Endometrial microvascular endothelial cells (primary cell): ENCODE data around the gene MPL. TPM values are rescaled to one million over a fixed set of nuclear protein-coding genes. Genes with fewer than 3 reads are reported as not detected.
"Not testable (repeated sequence)": the region's sequence is repeated elsewhere in the genome, so short reads cannot be mapped to it uniquely, and the experiment has no call there.

Experiments
- in situ Hi-C: cut with HindIII; loops from 2 replicates; pipeline ENCODE4 v1.10.0; 2017; ENCODE audit warnings: low sequenced_read_pairs, low pct_unique_long_range_greater_than_20kb; ENCODE audit errors: inconsistent ontology term
- total RNA-seq: library from RNA; depleted of rRNA; stranded (reverse); fragments of >200 nt; gene quantifications from one replicate; pipeline ENCODE4 v1.2.3, GENCODE V29; 2015; ENCODE audit errors: inconsistent ontology term

Gene MPL
- total RNA-seq, 1 donor from 2014 or later = not detected

DNA sequence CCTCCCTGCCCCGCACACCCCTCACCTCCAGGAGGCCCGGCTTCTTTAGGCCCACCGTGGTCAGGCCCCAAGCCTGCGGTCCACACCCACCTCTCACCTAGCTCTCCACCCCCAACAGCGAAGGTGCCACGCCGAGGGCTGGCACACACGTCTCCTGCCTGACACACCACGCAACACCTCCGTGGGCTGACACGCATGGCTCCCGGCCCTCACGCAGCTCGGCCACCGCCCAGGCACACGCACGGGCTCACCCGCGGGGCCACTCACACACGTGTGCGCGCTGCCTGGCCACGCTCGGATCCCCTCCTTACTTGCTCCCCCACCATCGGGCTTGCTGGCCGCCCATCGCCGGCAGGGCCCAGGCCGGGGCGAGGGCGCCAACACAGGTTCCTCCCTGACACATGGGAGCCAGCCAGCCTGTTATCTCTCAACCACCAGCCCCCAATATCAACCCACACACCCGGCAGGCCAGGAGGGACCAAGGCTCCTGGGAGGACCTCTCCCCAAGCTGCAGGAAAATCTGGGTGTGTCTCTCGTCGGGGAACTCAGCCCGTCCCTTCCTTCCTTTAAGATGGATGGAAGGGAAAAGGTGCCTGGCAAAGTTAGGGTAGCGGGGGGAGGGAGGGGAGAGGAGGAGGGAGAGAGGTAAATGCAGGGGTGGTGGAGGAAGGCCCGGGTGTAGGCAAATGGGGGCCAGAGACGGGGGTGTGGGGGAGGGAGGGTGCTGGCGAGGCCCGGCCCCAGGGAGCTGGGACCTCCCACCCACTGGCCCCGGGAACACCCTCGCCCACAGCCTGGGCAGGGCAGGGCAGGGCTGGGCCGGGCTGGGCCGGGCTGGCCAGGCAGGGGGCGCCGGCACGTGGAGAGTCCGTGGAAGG lies 29.6 kb downstream of the MPL start:
- in situ Hi-C loops = no loop called here

DNA sequence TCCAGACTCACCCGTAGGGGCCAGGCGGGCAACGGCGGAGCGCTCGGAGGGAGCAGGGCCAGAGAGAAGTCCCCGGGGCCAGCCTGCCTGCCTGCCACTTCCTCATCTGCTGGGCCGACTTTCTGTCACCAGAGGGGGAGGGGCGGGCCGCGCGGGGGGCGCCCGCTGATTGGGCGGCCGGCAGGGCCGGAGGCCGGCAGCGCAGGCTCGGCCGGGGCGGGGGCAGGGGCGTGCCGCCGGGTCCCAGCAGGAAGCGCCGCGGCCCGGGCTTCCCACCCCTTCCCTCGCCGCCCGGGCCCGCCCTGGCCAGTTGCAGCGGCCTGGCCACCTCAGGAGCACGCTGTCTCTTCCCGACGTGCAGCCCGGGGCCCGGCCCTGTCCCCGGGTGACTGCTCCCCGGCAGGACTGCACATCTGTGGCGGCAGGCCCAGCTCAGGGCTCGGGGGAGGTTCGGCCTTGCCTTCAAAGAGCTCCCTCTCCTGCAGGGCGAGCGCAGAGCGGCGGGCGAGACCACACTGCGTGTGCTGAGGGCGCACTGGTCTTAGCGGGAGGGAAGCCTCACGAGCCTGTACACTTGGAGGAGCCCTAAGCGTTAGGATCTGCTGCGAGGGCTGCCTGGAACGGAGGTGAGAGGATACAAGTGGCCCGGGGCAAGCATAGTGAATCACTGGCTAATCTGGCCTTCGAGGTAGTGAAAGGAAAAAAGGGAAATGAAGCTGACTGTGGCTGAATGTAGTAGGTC lies 30.5 kb downstream of the MPL start, which contains the start of gene ELOVL1:
Gene ELOVL1 (minus strand): TSS at position 108 of the 742 bp plus-strand sequence. CDS start 2,402 bp downstream, outside the sequence.
- in situ Hi-C loops = no loop called here

DNA sequence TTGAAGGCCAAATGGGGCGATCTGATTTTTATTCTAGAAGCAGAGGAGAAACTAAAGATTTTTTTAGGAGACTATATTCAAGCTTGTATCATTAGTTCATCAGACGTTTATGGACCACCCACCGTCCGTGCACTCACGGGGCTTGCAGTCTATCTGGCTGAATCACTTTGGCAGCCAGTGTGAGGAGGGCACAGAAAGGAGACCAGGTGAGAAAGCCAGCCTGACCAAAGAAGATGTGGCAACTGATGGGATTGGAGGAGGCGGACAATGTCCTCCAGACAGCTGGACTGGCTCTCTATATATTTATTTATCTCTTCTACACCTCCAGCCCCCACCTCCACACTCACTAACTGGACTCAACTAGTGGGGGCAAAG lies 31.0 kb downstream of the MPL start:
- in situ Hi-C loops = no loop called here

DNA sequence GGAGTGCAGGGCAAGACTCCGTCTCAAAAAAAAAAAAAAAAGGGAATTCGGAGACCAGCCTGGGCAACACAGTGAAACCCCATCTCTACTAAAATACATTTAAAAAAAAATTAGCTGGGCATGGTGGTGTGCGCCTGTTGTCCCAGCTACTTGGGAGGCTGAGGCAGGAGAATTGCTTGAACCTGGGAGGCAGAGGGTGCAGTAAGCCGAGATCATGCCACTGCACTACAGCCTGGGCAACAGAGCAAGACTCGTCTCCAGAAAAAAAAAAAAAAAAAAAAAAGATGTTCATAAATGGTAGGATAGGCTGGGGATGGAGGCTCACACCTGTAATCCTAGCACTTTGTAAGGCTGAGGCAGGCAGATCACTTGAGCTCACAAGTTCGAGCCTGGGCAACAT lies 32.2 kb downstream of the MPL start:
- in situ Hi-C loops = not testable (repeated sequence)

DNA sequence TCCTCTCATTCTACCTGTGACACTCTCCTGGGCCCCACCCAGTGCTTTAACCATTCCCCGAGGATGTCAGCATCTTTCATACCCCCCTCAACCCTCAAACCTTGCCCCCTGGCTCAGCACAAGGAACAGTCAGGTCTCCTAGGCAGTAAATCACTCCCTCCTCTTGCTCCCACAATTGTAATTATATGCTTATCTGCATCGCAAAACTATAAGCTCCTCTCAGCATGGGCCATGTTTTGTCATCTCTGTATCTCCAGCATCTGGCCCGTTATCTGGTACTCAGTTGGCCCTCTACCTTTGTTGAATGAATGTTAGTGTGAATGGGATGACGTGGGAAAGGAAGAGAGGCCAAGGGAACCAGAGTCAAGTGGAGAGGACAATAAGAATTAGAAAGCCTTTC lies 32.9 kb downstream of the MPL start:
- in situ Hi-C loops = no loop called here

DNA sequence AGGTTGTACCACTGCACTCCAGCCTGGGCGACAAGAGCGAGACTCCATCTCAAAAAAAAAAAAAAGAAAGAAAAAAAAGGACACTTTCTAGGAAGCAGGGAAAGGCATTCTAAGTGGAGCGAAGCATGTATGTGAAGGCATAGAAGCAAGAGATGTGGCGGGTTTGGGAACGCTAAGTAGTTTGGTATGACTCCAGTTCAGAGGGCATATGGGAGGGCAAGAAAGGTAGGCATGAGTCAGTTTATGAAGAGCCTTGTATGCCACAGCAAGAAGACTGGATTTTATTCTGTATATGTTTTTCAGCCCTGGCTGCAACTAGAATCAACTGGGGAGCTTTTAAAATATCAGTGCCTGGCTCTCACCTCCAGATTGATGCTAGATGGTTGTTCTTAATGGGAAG lies 34.6 kb downstream of the MPL start:
- in situ Hi-C loops = no loop called here

DNA sequence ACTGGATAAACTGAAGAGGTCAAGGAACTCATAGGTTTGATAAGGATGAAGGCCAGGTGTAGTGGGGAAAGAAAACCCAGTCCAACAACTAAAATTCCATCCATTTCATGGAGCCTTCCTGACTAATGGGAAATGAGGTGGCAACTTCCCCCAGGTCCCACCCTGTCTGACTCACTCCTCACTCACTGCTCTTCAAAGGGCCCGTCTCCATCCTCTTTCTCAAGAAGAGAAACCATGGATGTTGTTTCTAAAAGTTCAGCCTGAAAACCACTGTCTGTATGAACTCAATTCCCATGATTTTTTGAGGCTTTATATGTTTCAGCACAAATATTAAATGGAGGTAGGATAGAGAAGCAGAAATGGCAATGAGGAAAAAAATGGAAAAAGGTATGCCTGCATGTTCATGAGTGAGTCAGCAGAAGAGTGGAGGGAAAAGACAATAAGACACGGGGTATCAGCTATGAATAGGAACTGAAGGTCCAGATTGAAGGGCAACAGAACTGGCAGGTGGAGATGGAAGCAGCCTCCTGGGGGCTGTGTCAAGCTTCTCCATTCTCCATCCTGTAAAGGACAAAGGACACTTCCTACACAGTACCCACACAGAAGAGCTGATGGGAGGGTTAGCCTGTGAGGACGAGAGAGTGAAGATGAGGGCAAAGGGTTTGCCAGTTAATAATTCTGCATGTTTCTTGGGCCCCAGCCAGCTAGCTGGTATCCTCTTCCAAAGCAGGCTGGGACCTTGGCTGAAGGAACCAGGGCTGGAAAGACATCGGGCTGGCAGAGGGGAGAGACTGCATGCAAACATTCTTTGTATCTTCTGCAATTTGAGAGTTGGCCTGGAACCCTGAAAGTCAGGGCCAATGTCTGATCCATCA lies 35.7 kb downstream of the MPL start:
- in situ Hi-C loops = no loop called here

DNA sequence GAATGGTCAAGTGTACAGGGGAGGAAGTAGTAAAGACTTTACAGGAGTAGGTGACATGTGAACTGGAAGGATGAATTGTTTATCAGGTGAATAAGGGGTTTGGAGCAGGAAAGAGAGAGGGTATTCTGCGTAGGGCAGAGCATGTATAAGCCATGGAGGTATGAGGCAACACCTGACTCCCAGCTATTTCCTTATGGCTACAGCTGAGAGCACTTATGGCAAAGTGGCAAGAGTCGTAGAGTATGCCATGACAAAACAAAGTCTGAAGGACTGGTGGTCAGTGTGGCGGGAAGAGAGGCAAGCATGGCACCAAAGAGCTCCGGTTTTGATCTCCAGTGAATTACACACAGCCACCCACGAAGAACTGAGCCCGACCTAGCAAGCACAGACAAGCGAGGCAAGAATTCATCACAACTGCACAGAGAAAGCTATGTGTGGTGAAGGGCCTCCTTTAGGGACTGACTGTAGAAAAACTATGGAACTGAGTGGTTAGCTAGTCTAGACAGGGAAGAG lies 39.2 kb downstream of the MPL start:
- in situ Hi-C loops = no loop called here

DNA sequence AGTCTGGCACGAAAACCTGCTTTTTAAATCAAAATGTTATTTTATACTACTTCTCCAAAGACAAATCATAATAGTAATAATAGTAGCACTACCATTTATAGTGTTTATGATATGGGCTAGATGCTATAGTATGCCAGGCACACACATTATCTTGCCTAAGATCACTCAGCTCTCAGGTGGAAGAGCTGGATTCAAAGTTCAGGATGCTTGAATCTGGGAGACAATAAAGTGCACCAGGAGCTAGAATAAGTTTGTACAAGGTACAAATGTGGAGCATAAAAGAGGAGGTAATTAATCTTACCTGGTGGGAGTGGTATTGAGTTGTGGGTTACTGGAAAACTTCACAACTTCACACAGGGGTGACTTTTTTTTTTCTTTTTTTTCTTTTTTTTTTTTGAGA lies 40.2 kb downstream of the MPL start:
- in situ Hi-C loops = no loop called here

DNA sequence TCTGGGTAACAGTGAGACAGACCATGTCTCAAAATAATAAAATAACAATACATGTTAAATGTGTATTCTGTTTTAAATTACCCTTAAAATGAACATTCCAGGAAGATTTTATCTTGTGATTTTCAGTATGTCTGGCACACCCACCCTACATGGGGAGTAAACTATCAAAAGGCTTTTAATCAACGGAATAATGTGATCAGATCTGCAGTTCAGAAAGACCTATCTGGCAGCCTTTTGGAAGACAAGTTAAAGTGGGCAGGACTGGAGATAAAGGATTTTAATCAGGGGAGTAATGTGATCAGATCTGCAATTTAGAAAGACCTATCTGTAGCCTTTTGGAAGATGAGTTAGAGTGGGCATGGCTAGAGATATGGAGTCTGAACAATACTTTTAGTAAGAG lies 41.9 kb downstream of the MPL start:
- in situ Hi-C loops = no loop called here

DNA sequence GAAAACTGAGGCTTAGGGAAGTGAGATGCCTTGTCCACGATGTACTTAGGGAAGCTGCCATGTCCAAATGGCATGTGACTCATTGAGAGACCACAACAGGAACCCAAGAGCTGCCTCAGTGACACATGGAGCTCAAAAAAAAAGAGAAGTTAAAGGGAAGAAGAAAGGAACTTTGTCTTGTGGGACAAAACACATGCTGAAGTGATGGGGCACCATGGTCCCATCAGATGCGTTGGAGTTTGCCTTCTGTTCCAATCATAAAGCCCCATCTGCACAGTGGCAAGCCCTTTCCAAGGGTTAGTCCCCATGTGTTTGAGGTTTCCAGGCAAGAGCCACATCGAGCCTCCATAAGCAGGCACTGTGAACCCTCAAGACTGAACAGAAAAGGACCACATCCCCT lies 44.0 kb downstream of the MPL start:
- in situ Hi-C loops = no loop called here

DNA sequence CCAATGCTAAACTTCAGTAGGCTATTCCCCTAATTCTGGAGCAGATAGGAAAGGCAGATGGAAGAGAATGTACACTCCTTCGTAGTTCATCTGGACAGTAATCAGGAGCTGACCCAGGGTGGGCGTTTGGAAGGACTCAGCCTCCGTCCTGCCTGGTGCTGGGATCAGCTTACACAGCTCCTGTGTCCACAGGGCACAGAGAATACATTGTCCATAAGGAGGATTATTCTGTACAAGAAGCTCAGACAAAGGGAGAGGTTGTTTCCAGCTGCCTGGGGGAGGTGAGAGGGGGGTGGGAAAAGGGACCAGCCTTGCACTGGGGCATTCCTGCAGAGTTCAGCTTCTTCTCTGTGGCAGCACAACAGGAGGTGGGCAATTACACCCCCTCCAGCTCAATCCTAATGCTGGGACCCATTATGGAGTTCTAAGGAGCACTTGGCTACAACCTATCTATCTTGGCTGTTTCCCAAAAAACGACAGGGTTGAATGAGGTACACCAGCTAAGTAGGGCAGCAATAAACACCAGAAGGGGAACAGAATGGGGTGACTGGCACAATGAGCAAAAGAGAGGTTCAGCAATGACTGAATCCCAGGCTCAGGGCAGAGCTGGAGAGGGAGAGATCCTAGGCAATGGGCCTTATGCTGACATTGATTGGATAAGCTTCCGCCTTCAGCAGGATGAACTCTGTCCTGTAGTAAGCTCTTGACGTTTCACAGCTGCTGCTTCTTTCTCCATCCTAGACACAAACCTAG lies 44.6 kb downstream of the MPL start:
- in situ Hi-C loops = no loop called here

DNA sequence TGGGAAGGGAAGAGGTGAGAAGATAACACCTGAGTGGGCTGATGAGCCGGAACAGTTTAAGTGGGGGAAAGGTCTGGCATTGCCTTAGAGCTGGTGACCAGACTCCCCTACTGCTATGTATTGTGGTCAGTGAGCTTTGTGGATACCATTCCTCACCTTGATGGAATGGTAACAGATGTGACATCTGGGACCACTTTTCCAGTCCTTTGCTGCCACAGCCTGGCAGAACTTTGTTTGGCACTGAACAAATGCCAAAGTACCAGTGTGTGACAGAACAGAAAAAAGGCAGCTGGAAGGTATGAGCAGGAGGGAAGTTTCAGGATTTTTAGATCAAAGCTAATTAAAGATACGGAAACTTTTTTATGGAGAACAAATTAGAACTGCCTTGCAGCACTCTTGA lies 45.8 kb downstream of the MPL start:
- in situ Hi-C loops = no loop called here

DNA sequence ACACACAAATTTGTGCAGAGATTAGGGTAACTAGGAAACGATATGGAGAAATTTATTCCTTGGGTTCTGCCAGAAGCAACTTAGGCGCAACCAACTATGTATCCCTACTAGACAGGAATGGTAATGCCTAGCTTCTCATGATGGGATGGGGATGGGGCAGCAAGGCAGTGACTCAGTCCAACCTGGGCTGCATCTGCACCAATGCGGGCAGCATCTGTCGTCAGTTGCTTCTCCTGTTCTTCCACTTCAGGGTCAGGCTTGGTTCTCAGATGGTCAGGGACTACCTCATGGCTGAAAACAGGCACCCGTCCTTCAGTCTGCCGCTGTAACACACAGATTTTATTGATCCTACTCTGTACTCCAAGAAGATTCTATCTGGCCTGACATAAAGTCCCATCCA lies 49.1 kb downstream of the MPL start:
- in situ Hi-C loops = no loop called here

DNA sequence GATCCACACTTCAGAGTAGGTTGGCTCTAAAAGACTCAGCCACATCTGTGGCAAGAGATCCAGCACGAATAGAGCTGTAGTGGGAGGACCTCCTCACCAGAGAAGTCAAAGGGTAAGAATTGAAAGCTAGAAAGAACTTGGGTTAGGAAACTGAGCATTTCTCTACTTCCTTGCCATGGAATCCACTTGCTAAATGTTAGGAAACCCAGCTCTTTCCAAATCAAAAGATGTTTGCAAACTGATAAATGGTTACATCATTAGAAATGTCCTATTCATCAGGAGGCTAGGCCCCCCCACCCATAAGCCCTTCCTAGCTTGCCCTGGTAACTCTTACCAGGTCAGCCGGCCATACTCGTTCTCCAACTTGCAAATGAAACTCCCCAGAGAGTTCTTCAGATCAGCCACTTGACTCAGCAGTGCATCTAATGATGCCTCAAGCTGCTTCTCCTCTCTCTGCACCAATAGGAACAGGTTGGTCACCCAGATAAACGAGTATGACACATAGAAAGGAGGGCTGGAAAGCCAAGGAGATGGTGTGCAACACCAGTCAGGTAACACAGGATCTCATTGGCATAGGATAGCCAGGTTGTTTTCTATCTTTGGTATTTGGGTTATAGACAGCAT lies 50.5 kb downstream of the MPL start:
- in situ Hi-C loops = no loop called here

DNA sequence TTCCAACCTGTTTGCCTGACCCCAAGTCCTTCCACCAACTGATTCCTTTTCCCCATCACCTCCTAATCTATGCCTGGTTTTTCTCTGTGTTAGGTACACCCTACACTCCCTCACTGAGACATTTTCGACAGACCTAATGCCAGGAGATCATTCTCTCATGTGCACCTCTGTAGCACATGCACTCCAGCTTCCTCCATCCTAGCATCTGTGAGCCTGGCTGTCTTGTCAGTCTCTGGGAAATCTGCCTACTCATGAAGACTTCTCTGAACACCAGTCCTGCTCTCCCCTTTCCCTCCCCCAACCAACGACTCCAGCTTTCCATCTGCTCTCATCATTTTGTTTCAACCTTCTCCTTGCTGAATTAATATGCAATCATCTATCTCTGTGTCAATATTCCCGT lies 51.0 kb downstream of the MPL start:
- in situ Hi-C loops = no loop called here

DNA sequence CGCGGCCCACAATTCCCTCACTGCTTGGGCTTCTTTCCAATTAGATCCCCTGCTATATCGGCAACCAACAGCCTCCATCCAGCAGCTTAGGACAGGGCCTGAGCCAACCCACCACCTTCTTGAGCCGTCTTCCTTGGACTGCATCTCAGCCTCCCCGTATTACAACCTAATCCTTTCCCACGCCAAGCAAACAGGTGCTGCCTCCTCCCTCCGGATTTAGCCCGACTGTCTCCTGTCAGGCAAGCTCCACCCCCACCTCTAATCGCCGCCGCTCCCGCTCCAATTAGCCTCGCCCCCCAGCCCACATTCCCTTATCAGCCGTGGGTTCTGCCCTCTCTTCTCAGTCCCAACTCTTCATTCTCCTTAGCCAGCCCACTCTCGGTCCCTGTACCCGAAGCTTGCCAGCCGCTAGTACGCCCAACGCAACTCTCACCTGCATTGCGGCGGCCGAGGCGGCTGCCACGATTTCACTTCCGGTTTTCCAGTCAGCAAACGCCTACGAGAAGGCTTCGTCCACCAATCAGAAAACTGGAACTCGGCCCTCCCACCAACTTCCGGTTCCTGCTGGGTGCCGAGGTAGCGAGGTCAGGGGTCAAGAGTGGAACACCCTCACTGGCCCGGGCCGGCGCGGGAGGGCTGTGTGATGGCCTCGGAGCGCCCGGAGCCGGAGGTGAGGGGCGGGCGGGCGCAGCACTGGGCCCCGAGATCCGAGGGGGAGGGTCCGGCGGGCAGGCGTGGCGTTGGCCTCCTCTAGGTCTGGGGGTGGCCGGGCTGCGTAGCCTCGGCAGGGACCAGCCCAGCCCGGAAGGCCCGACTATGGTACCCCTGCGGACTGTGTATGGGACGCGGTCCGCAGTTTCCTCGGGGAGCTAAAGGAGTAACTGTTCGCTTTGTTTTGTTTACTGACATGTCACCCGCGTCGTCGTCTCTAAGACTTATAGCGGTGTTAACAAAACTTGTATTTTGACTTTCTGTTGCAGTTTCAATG lies 52.0 kb downstream of the MPL start, which contains the start of the genes MED8 and SZT2:
Gene MED8 (minus strand): TSS at position 475 of the 988 bp plus-strand sequence. CDS start 36 bp downstream, at position 439.
Gene SZT2 (plus strand): TSS at position 574 of the 988 bp plus-strand sequence. CDS start 70 bp downstream, at position 644.
- in situ Hi-C loops = no loop called here
